ENCODE measurements around the gene EIF5A2. TPM values are rescaled to one million over a fixed set of nuclear protein-coding genes. Genes with fewer than 3 reads are reported as not detected.

EIF5A2 gene
- total RNA-seq, 1 donor = 12.3 TPM

- H3K36me3 ChIP-seq (ENCODE audit: insufficient read depth, low read length) = peaks cover 32% of the 10 kb centered on the region
- DNase-seq (ENCODE audit: insufficient read length, low spot score, missing footprints) = peak; percentile 90
Measured at GRCh38 chr3:170869645-170870593, 38.5 kb downstream of the EIF5A2 start, which contains the start of gene RPL22L1. Gene RPL22L1, minus strand, starts transcription at chr3:170870195. Its CDS starts 28 bp downstream, at chr3:170870167.

GRCh38 chr3:170869239-170869590, 39.2 kb downstream of the EIF5A2 start:
- TF ChIP-seq CTCF (IDR thresholded peaks at IDR 0.05; ENCODE audit: extremely low read depth, low read depth, low read length) = no peak
- Histone ChIP-seq H3K9me3 (ENCODE audit: low read depth, low read length) (no peaks in the 10 kb centered on the region), H3K4me3 (ENCODE audit: insufficient read depth, low read length) (peak overlapping the region; percentile 85), H3K79me2 (ENCODE audit: insufficient read depth, low read length) (peaks cover 13% of the 10 kb centered on the region), H3K27me3 (ENCODE audit: insufficient read depth, low read length) (no peaks in the 10 kb centered on the region), H3K27ac (ENCODE audit: low read depth, low read length) (peak overlapping the region; percentile 92), H3K4me2 (ENCODE audit: insufficient read depth, low read length) (peak overlapping the region; percentile 97), H2AFZ (ENCODE audit: low read length) (peak overlapping the region; percentile 8), H3K36me3 (ENCODE audit: insufficient read depth, low read length) (peaks cover 32% of the 10 kb centered on the region), H3K4me1 (ENCODE audit: insufficient read depth, low read length) (peaks cover 22% of the 10 kb centered on the region), H4K20me1 (ENCODE audit: insufficient read depth, low read length) (peaks cover 22% of the 10 kb centered on the region)
- no peak for DNase-seq (ENCODE audit: insufficient read length, low spot score, missing footprints)

More at GRCh38 chr3:170869645-170870593, 38.5 kb downstream of the EIF5A2 start, which contains the start of gene RPL22L1:
- H3K79me2 ChIP-seq (ENCODE audit: insufficient read depth, low read length) = peaks cover 13% of the 10 kb centered on the region
- H2AFZ ChIP-seq (ENCODE audit: low read length) = peak within 1 kb of the TSS; percentile 86
- H3K27ac ChIP-seq (ENCODE audit: low read depth, low read length) = peak within 1 kb of the TSS; percentile 92
- no peaks in the 10 kb centered on the region for H3K9me3 ChIP-seq (ENCODE audit: low read depth, low read length)
- H3K27me3 ChIP-seq (ENCODE audit: insufficient read depth, low read length) = no peaks in the 10 kb centered on the region
- peak within 1 kb of the TSS; percentile 97 for H3K4me2 ChIP-seq (ENCODE audit: insufficient read depth, low read length)
- H3K4me3 ChIP-seq (ENCODE audit: insufficient read depth, low read length) = peak within 1 kb of the TSS; percentile 85
- H3K4me1 ChIP-seq (ENCODE audit: insufficient read depth, low read length) = peaks cover 22% of the 10 kb centered on the region
- no peak for TF ChIP-seq CTCF (IDR thresholded peaks at IDR 0.05; ENCODE audit: extremely low read depth, low read depth, low read length)
- H4K20me1 ChIP-seq (ENCODE audit: insufficient read depth, low read length) = peaks cover 22% of the 10 kb centered on the region

- no peak for TF ChIP-seq CTCF (IDR thresholded peaks at IDR 0.05; ENCODE audit: extremely low read depth, low read depth, low read length)
- peak overlapping the region; percentile 92 for H3K27ac ChIP-seq (ENCODE audit: low read depth, low read length)
- H3K36me3 ChIP-seq (ENCODE audit: insufficient read depth, low read length) = peaks cover 32% of the 10 kb centered on the region
- peaks cover 22% of the 10 kb centered on the region for H3K4me1 ChIP-seq (ENCODE audit: insufficient read depth, low read length)
- H3K4me3 ChIP-seq (ENCODE audit: insufficient read depth, low read length) = peak overlapping the region; percentile 85
- H2AFZ ChIP-seq (ENCODE audit: low read length) = no peak overlapping the region
- DNase-seq (ENCODE audit: insufficient read length, low spot score, missing footprints) = no peak
- H3K27me3 ChIP-seq (ENCODE audit: insufficient read depth, low read length) = no peaks in the 10 kb centered on the region
- peaks cover 22% of the 10 kb centered on the region for H4K20me1 ChIP-seq (ENCODE audit: insufficient read depth, low read length)
- H3K4me2 ChIP-seq (ENCODE audit: insufficient read depth, low read length) = peak overlapping the region; percentile 97
- peaks cover 13% of the 10 kb centered on the region for H3K79me2 ChIP-seq (ENCODE audit: insufficient read depth, low read length)
- no peaks in the 10 kb centered on the region for H3K9me3 ChIP-seq (ENCODE audit: low read depth, low read length)
Measured at GRCh38 chr3:170868577-170869238, 39.7 kb downstream of the EIF5A2 start.

Data from osteoblast (primary cell).